ENCODE data around the gene LHX8.

GRCh38 chr1:75100481-75101092 lies 33.6 kb upstream of the LHX8 start:
- TF ChIP-seq POLR2A (IDR thresholded peaks at IDR 0.05), result no peak
- no peak for TF ChIP-seq CTCF (IDR thresholded peaks at IDR 0.05)
- TF ChIP-seq POLR2AphosphoS5 (IDR thresholded peaks at IDR 0.05), result no peak

All from prostate gland (tissue), 2 donors.